GM23248 (cell line): ENCODE results near the gene SRMS. TPM values are rescaled to one million over a fixed set of nuclear protein-coding genes. Genes with fewer than 3 reads are reported as not detected.

Experiments used
- DNase-seq: peaks from one replicate; pipeline ENCODE4 v3.0.0-alpha.2; 2015
- H2AFZ ChIP-seq: fragments of 200-600 bp; sonication (generic); 2 replicates; pipeline ENCODE4 v1.6.1; 2016; ENCODE audit warnings: antibody characterized with exemption
- H3F3A ChIP-seq: fragments of 200-600 bp; sonication (generic); 2 replicates; pipeline ENCODE4 v1.6.1; 2016; ENCODE audit warnings: mild to moderate bottlenecking, antibody characterized with exemption, mixed run types; ENCODE audit not compliant: insufficient read depth
- H3K27ac ChIP-seq: fragments of 200-600 bp; sonication (generic); 2 replicates; pipeline ENCODE4 v1.5.1; 2016; ENCODE audit warnings: mild to moderate bottlenecking
- H3K27me3 ChIP-seq: fragments of 200-600 bp; sonication (generic); replicated peaks from 2 replicates; pipeline ENCODE4 v1.6.1; 2016; ENCODE audit warnings: mild to moderate bottlenecking; ENCODE audit not compliant: insufficient read depth
- H3K36me3 ChIP-seq: fragments of 200-600 bp; sonication (generic); 2 replicates; pipeline ENCODE4 v1.6.1; 2016; ENCODE audit warnings: low read depth, mild to moderate bottlenecking
- H3K4me1 ChIP-seq: fragments of 200-600 bp; sonication (generic); 2 replicates; pipeline ENCODE4 v1.6.1; 2016; ENCODE audit warnings: mild to moderate bottlenecking; ENCODE audit not compliant: insufficient read depth
- H3K4me2 ChIP-seq: fragments of 200-600 bp; sonication (generic); one replicate; pipeline ENCODE4 v1.6.1; 2016; ENCODE audit warnings: mild to moderate bottlenecking; ENCODE audit not compliant: unreplicated experiment
- H3K4me3 ChIP-seq: fragments of 200-600 bp; sonication (generic); 2 replicates; pipeline ENCODE4 v1.5.1; 2016; ENCODE audit warnings: mild to moderate bottlenecking
- H3K79me2 ChIP-seq: fragments of 200-600 bp; sonication (generic); 2 replicates; pipeline ENCODE4 v1.6.1; 2016; ENCODE audit warnings: mild to moderate bottlenecking; ENCODE audit not compliant: insufficient read depth
- H3K9ac ChIP-seq: fragments of 200-600 bp; sonication (generic); 2 replicates; pipeline ENCODE4 v1.6.1; 2016; ENCODE audit warnings: mild to moderate bottlenecking
- H3K9me2 ChIP-seq: fragments of 200-600 bp; sonication (generic); 2 replicates; pipeline ENCODE4 v1.6.1; 2016; ENCODE audit warnings: mixed run types, mild to moderate bottlenecking, moderate library complexity; ENCODE audit not compliant: insufficient read depth
- H3K9me3 ChIP-seq: fragments of 200-600 bp; sonication (generic); one replicate; pipeline ENCODE4 v1.6.1; 2017; ENCODE audit warnings: low read depth
- H4K20me1 ChIP-seq: fragments of 200-600 bp; sonication (generic); 2 replicates; pipeline ENCODE4 v1.6.0; 2016; ENCODE audit not compliant: insufficient read depth
- EZH2 ChIP-seq: fragments of 200-600 bp; sonication (generic); IDR thresholded peaks from 2 replicates; pipeline ENCODE4 v1.6.1; 2018; ENCODE audit warnings: antibody characterized with exemption, mild to moderate bottlenecking; ENCODE audit not compliant: insufficient read depth, poor library complexity, severe bottlenecking
- EZH2phosphoT487 ChIP-seq: fragments of 200-600 bp; sonication (generic); IDR thresholded peaks from 2 replicates; pipeline ENCODE4 v1.6.1; 2018; ENCODE audit warnings: antibody characterized with exemption, moderate library complexity, mild to moderate bottlenecking, low read depth; ENCODE audit not compliant: insufficient read depth
- WGBS, 2 experiments: methylation state at CpG; one replicate each; pipeline ENCODE4 v1.1.6; 2015 to 2017; ENCODE audit warnings: low lambda C conversion rate in 2 of 2, low coverage in 1 of 2; ENCODE audit errors: missing lambda C conversion rate in 2 of 2; 5-methylcytosine and 5-hydroxymethylcytosine counted together
- in situ Hi-C: fragments of 300-500 bp; cut with MboI; formaldehyde crosslinking; loops from 2 replicates; pipeline ENCODE4 v1.15.0; 2020
- polyA plus RNA-seq: library from polyadenylated mRNA; unstranded; fragments of >200 nt; fragmentation: Nextera tagmentation; extraction: Ambion mirVana; gene quantifications from 2 replicates; pipeline ENCODE4 v1.2.1, GENCODE V29; 2016
- total RNA-seq: library from RNA; depleted of rRNA; stranded (reverse); fragments of >200 nt; shearing (Covaris generic); gene quantifications from 2 replicates; pipeline ENCODE4 v1.2.3, GENCODE V29; 2014

SRMS gene
- total and polyA plus RNA-seq, 2 experiments from 2014 or later, result not detected

DNA sequence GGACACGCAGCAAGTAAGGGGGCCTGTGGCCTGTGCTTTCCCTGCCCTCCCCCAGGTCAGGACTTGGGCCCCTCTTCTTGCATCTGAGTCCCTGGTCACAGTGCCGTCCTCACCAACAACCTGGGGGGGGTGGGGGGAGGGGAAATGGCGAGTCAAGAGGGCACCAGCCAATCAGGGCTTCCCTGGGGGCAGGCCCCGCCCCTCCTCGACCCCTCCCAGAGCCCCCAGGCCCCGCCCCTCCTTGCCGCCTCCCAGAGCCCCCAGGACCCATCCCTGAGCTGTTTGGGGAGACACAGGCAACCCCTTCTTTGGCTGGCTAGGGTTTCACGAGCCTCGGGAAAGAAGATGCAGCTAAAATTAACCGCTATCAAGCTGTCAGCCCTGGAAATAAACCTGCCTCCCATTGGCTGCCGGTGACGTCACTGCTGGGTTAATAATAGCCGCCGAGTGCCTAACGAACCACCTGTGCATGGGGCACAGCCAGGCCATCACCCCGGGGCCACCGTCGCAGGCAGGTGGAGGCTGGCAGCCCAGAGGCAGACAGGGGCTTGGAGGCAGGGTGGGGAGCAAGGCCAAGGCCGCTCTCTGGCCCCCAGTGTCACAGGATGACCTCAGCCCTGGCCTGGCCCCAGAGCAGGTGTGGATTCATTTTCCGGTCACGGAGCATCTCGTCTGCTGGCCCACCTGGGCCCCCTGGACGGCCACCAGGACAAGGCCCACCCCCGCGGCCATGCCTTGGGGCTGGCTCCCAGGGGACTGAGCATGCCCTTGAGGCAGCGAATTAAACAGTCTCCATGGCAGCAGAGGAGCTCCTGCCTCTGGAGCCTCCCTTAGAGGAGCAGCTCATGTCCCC, 45.5 kb downstream of the SRMS start:
- H3K9me2 ChIP-seq, result no peaks in the 10 kb centered on the region
- no peak overlapping the region for H3K4me3 ChIP-seq
- no peak overlapping the region for H3K27ac ChIP-seq
- no peaks in the 10 kb centered on the region for H4K20me1 ChIP-seq
- H3K9me3 ChIP-seq, result no peaks in the 10 kb centered on the region
- H3K79me2 ChIP-seq, result no peaks in the 10 kb centered on the region
- in situ Hi-C loops, result no loop called here
- DNase-seq, result no peak
- no peaks in the 10 kb centered on the region for H3K36me3 ChIP-seq
- 24 to 32% methylated on average over 20 to 25 of the region's 26 CpGs for WGBS, 2 experiments
- no peak overlapping the region for H3K4me2 ChIP-seq
- no peaks in the 10 kb centered on the region for H3F3A ChIP-seq
- H2AFZ ChIP-seq, result no peak overlapping the region
- peaks cover 23% of the 10 kb centered on the region for H3K27me3 ChIP-seq
- H3K9ac ChIP-seq, result no peak overlapping the region
- no peaks in the 10 kb centered on the region for H3K4me1 ChIP-seq
- TF ChIP-seq EZH2phosphoT487, result no peak

DNA sequence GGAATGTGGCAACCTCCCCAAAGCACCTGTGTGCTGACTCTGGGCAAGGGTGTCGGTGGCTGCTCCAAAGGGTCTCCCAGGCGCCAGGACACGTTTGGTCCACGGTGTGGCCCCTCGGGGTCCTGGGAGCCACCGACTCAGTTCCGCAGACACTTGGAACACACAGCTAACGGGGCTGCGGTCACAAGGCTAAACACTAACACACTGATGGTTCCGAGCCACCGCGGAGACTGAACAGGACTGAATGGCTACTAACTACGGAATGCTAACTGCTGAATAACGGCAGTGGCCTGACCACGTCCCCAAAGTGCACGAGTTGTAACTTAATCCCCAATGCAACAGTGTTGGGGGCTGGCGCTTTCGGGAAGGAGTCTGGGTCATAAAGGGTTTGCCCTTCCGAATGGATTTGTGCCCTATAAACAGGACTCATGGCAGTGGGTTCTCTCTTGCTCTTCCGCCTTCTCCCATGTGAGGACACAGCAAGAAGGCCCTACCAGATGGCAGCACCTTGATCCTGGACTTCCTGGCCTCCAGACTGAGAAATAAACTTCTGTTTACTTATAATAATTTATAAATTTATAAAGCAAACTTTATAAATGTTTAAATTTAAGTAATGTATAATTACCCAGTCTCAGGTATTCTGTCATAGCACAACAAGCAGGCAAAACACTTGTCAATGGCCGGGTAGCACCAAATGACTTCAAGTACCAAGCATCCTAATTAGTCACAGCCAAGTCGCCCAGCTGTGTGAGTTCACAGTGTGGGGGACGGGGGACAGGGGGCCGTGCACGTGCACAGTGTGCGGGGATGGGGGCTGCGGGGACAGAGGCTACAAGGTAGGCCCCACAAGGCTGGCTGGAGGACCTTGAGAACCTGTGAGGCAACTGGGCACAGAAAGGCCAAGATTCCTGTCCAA, 46.4 kb downstream of the SRMS start:
- in situ Hi-C loops, result no loop called here
- TF ChIP-seq EZH2, result no peak
- TF ChIP-seq EZH2phosphoT487, result no peak
- H3K79me2 ChIP-seq, result no peaks in the 10 kb centered on the region
- WGBS, 2 experiments, result 71 to 76% methylated on average over 24 to 26 of the region's 27 CpGs
- H3K4me3 ChIP-seq, result no peak overlapping the region
- no peak overlapping the region for H3K27ac ChIP-seq
- peaks cover 23% of the 10 kb centered on the region for H3K27me3 ChIP-seq
- no peaks in the 10 kb centered on the region for H3K4me1 ChIP-seq
- H4K20me1 ChIP-seq, result no peaks in the 10 kb centered on the region
- H3K4me2 ChIP-seq, result no peak overlapping the region
- H2AFZ ChIP-seq, result no peak overlapping the region
- no peaks in the 10 kb centered on the region for H3K9me2 ChIP-seq
- no peaks in the 10 kb centered on the region for H3F3A ChIP-seq
- no peaks in the 10 kb centered on the region for H3K9me3 ChIP-seq
- DNase-seq, result no peak
- H3K36me3 ChIP-seq, result no peaks in the 10 kb centered on the region
- no peak overlapping the region for H3K9ac ChIP-seq

DNA sequence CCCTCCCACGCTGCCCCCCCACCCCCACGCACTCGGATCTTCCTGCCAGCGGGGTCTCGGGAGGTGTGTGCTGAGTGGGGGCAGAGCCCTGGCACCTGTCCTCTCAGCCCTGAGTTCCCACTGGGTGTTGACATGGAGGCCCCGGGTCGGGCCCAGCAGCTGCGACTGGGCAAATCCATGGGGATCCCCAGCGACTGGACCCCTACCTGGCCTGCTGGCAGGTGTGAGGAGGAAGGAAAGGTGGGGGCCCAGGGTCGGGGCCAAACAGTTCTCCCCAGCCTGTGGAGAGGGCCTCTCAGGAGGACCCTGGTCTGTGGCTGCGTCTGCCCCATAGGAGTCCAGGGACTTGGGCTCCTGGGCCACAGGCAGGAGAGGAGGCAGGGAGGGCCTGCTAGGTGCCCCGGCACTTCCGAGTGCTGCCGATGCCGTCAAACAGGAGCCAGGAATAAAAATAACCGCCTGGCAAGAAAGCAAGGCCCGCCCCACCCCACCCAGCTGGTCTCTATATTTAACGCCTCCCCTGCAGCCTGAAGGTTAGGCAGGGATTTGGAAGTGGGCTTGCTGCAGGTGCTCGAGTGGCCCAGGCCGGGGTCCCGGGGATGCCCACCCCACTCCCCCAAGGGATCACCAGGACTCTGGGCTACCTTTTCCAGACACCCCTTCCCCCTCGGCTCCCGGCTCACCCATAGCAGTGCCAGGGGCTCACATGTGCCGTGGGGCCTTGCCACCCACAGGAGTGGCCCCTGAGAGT, 47.2 kb downstream of the SRMS start:
- Histone ChIP-seq H3K4me3 (no peak overlapping the region), H2AFZ (no peak overlapping the region), H3K36me3 (no peaks in the 10 kb centered on the region), H3K4me1 (no peaks in the 10 kb centered on the region), H3K27me3 (peaks cover 23% of the 10 kb centered on the region), H3K9me2 (no peaks in the 10 kb centered on the region), H3K27ac (no peak overlapping the region), H3F3A (no peaks in the 10 kb centered on the region), H4K20me1 (no peaks in the 10 kb centered on the region), H3K79me2 (no peaks in the 10 kb centered on the region), H3K9me3 (no peaks in the 10 kb centered on the region), H3K4me2 (no peak overlapping the region), H3K9ac (no peak overlapping the region)
- TF ChIP-seq EZH2 (no peak), EZH2phosphoT487 (no peak)
- in situ Hi-C loops, result no loop called here
- 54 to 66% methylated on average over 16 to 24 of the region's 24 CpGs for WGBS, 2 experiments
- no peak for DNase-seq

DNA sequence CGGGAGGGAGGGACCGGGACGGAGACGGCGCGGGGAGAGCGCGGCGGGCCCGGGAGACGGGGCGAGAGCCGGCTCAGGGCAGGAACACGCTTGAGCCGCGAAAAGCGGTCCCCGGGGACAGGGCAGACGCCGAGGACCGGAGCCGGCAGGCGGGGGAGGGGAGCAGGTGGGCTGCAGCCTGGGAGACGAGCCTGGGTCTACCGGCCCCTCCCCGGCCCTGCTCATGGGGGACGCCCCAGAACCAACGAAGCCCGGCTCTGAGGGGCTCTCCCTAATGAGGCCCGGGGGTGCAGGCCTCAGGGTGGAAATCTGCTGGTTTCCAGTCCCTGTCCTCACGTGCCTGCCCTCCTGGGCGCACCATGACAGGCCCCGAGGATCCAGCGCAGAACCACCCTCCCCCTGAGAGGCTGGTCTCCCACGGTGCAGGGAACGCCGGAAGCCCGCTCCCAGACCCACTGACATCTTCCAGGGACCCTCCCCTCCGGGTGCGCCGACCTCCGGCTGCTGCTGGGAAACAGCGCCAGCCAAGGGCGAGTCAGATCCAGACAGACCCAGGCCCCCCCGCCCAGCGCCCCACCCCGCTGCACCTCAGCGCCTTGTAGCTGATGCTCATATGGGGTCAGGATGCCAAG, 48.1 kb downstream of the SRMS start:
- peak; percentile 65 for TF ChIP-seq EZH2
- no peak for TF ChIP-seq EZH2phosphoT487
- H2AFZ ChIP-seq, result no peak overlapping the region
- no peaks in the 10 kb centered on the region for H3K79me2 ChIP-seq
- no peak overlapping the region for H3K27ac ChIP-seq
- H3K4me2 ChIP-seq, result no peak overlapping the region
- DNase-seq, result no peak
- H3K9ac ChIP-seq, result no peak overlapping the region
- no peaks in the 10 kb centered on the region for H3K9me2 ChIP-seq
- H3K9me3 ChIP-seq, result no peaks in the 10 kb centered on the region
- no peaks in the 10 kb centered on the region for H3K36me3 ChIP-seq
- H4K20me1 ChIP-seq, result no peaks in the 10 kb centered on the region
- no peak overlapping the region for H3K4me3 ChIP-seq
- in situ Hi-C loops, result no loop called here
- no peaks in the 10 kb centered on the region for H3K4me1 ChIP-seq
- 0 to 5% methylated on average over 10 to 42 of the region's 48 CpGs for WGBS, 2 experiments
- no peaks in the 10 kb centered on the region for H3F3A ChIP-seq
- peaks cover 20% of the 10 kb centered on the region for H3K27me3 ChIP-seq
